ENCODE results near the gene EME2.

DNA sequence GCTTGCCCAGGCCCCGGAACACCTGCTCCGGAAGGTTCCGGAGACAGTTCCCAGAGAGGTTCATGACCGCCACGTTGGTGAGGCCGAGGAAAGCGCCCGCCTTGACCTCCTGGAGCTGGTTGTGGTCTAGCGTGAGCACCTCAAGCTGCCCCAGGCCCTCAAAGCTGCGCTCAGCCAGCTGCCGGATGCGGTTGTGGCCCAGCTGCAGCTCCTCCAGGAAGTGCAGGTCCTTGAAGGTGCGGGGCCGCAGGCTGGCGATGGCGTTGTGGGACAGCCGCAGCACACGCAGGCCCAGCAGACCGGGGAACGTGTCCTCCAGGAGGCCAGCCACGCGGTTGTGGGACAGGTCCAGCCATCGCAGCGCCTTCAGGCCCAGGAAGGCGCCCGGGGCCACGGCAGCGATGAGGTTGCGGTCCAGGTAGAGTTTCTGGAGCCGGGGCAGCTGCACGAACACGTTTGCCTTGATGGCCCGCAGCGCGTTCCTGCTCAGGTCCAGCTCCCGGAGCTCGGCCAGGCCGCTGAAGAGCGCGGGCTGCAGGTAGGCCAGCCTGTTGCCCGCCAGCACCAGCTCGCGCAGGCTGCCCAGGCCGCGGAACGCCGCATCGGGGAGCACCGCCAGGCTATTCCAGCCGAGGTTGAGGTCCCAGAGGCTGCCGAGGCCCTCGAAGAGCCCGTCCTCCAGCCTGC lies 18.8 kb downstream of the EME2 start:
- no peak for TF ChIP-seq EZH2 (IDR thresholded peaks at IDR 0.05; ENCODE audit: low read depth, unreplicated experiment)
- TF ChIP-seq, protein P1, sequence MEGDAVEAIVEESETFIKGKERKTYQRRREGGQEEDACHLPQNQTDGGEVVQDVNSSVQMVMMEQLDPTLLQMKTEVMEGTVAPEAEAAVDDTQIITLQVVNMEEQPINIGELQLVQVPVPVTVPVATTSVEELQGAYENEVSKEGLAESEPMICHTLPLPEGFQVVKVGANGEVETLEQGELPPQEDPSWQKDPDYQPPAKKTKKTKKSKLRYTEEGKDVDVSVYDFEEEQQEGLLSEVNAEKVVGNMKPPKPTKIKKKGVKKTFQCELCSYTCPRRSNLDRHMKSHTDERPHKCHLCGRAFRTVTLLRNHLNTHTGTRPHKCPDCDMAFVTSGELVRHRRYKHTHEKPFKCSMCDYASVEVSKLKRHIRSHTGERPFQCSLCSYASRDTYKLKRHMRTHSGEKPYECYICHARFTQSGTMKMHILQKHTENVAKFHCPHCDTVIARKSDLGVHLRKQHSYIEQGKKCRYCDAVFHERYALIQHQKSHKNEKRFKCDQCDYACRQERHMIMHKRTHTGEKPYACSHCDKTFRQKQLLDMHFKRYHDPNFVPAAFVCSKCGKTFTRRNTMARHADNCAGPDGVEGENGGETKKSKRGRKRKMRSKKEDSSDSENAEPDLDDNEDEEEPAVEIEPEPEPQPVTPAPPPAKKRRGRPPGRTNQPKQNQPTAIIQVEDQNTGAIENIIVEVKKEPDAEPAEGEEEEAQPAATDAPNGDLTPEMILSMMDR (conservative IDR thresholded peaks at IDR 0.05; ENCODE audit: low read depth in 2 of 2), result no peak

All from GM23338 (cell line).